Lower leg skin (tissue), 3 donors: ENCODE data around the gene HS6ST2.

Experiments
- POLR2A ChIP-seq, 2 donors: fragments of 450-650 bp; IDR thresholded peaks; one replicate each; pipeline ENCODE4 v1.6.1; 2016 to 2017; ENCODE audit warnings: antibody characterized with exemption in 2 of 2, mild to moderate bottlenecking in 1 of 2, moderate library complexity in 1 of 2
- TF ChIP-seq, protein P1 (sequence below), 3 donors: fragments of 450-650 bp; IDR thresholded peaks; one replicate each; pipeline ENCODE4 v1.5.1; 2016; ENCODE audit warnings: antibody characterized with exemption in 3 of 3, mild to moderate bottlenecking in 3 of 3, moderate library complexity in 2 of 3

DNA sequence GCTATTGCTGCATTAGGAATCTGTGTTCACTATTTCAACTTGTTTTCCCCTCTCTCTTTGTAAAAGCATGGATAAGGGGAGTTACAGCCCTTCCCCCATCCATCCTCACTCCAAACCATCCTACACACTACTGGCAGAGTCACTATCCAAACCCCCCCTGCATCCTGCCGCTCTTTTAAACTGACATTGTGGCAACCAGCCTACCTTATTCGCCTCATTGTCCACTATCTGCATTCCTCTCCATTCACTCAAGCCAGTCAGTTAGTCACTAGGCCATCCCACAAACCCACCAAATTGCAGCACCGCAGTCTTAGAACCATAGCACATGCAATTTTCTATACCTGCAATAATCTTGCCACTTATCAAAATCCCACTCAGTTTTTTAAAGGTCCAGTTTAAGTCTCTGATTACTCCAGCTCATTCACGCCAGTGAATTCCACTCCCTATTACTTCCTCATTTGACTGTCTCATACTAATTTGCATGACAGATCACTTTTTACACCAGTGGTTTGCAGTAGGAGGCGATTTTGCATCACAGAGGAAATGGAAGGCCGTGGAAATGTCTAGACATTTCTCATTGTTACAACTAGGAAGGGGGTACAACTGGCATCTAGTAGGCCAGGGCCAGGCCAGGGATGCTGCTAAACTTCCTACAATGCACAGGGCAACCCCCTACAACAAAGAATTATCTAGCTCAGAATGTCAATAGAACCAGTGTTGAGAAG lies 181.8 kb downstream of the HS6ST2 start:
- TF ChIP-seq, protein P1, sequence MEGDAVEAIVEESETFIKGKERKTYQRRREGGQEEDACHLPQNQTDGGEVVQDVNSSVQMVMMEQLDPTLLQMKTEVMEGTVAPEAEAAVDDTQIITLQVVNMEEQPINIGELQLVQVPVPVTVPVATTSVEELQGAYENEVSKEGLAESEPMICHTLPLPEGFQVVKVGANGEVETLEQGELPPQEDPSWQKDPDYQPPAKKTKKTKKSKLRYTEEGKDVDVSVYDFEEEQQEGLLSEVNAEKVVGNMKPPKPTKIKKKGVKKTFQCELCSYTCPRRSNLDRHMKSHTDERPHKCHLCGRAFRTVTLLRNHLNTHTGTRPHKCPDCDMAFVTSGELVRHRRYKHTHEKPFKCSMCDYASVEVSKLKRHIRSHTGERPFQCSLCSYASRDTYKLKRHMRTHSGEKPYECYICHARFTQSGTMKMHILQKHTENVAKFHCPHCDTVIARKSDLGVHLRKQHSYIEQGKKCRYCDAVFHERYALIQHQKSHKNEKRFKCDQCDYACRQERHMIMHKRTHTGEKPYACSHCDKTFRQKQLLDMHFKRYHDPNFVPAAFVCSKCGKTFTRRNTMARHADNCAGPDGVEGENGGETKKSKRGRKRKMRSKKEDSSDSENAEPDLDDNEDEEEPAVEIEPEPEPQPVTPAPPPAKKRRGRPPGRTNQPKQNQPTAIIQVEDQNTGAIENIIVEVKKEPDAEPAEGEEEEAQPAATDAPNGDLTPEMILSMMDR (IDR thresholded peaks at IDR 0.05), result no peak
- TF ChIP-seq POLR2A (IDR thresholded peaks at IDR 0.05), result no peak
